Limb (tissue), 2 donors: Measurements from ENCODE around the gene CTDSP1.
A peak's percentile ranks its signal among the peaks of the same experiment; 100 is the strongest.

Experiments
- DNase-seq, 2 donors: peaks; one replicate each; pipeline ENCODE4 v3.0.0-alpha.2; 2016; ENCODE audit errors: extremely low spot score in 2 of 2

Gene CTDSP1

GRCh38 chr2:218382785-218383184 lies 16.9 kb upstream of the CTDSP1 start:
- DNase-seq: no peak

- no peak for DNase-seq
Measured at GRCh38 chr2:218383892-218384519, 15.7 kb upstream of the CTDSP1 start.

GRCh38 chr2:218384975-218385374 lies 14.7 kb upstream of the CTDSP1 start:
- no peak for DNase-seq

GRCh38 chr2:218386505-218387368 lies 12.9 kb upstream of the CTDSP1 start:
- DNase-seq: no peak

- peak; percentile 59 to 80 for DNase-seq
Measured at GRCh38 chr2:218387369-218388194, 12.1 kb upstream of the CTDSP1 start.

- DNase-seq: no peak
Measured at GRCh38 chr2:218389333-218390150, 10.1 kb upstream of the CTDSP1 start.

- DNase-seq: no peak
Measured at GRCh38 chr2:218391202-218391601, 8.5 kb upstream of the CTDSP1 start.

- DNase-seq: no peak
Measured at GRCh38 chr2:218392459-218392858, 7.2 kb upstream of the CTDSP1 start.

GRCh38 chr2:218392891-218393462 lies 6.7 kb upstream of the CTDSP1 start:
- no peak for DNase-seq

GRCh38 chr2:218393750-218394290 lies 5.8 kb upstream of the CTDSP1 start:
- DNase-seq: no peak

- peak in 1 of 2 donors; percentile 46 for DNase-seq
Measured at GRCh38 chr2:218394298-218395089, 5.2 kb upstream of the CTDSP1 start.

GRCh38 chr2:218395090-218395444 lies 4.6 kb upstream of the CTDSP1 start:
- no peak for DNase-seq

GRCh38 chr2:218395456-218395825 lies 4.2 kb upstream of the CTDSP1 start:
- no peak for DNase-seq

GRCh38 chr2:218395826-218396687 lies 3.6 kb upstream of the CTDSP1 start:
- DNase-seq: peak; percentile 91 to 95

- peak; percentile 44 to 81 for DNase-seq
Measured at GRCh38 chr2:218396688-218397462, 2.8 kb upstream of the CTDSP1 start.

GRCh38 chr2:218397463-218397819 lies 2.2 kb upstream of the CTDSP1 start:
- no peak for DNase-seq

- DNase-seq: peak; percentile 33 to 68
Measured at GRCh38 chr2:218397820-218398436, 1.7 kb upstream of the CTDSP1 start.
